ENCODE measurements around the gene CDK6.

CDK6 gene

GRCh38 chr7:92843781-92844180, 7.4 kb upstream of the CDK6 start:
- no peak for DNase-seq

DNA sequence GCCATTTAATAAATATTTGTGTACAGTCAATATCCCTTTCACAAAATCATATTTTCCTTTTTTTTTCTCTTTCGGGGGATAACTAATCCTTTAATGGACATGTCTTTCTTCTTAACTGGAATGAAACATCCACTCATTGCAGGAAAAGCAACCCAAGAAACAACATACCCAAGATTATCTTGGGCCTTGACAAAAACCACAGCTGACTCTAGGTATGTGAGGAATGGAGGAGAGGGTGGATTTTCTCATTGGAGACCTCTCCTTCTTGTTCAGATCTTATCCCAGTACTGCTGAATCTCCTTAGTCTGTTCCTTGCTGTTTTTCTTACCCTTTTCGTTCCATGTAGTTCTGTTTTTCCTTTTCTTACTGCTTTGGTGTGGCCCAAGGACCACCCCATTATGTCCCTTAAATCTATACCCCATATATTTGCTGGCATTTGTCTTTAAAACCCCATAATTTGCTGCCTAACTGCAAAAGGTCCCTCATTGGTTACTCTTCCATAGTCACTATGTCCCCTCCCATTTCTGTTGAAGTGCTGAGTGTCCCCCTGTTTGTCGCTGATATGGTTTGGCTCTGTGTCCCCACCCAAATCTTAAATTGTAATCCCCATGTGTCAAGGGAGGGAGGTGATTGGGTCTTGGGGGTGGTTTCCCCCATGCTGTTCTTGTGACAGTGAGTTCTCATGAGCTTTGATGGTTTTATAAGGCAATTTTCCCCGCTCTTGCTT, 6.8 kb upstream of the CDK6 start:
- DNase-seq, result no peak

DNA sequence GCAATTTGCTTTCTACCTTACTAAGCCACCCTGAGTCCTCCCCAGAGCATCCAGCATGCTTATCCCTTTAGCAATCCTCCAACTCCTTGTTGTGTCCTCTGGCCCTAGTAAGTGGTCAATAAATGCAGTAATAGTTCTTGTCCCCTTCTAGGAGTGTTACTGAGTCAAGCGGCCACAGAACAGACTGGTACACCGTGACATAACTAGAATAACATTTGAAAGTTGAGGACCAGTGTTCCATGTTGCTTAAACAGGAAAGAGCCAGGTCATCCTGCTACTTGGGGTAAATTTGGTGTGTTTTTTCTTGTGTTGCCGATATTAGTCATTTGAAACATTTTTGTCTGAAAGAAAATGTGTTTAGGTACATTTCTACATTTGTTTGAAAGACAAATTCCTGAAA, 4.8 kb upstream of the CDK6 start:
- no peak for DNase-seq

GRCh38 chr7:92840316-92840715, 3.9 kb upstream of the CDK6 start:
- no peak for DNase-seq

- no peak for DNase-seq
Measured at GRCh38 chr7:92839901-92840300, 3.5 kb upstream of the CDK6 start.

DNA sequence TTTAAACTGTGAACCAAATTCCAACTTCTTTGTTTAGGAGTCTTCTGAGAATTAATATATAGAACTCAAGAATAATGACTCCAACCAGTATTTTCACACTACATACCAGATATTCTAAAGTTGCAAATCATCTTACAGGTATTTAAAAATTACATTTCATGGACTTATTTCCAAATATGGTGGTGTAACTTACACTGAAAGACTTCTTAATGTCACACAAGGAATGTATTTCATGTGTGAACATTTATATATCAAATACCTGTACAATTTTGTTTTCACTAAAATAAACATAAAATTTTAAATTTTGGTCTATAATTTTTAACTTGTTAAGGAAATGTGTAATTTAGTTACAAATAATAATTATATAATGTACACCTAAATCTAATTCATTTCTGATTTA, 2.6 kb upstream of the CDK6 start:
- no peak for DNase-seq

- peak; percentile 26 for DNase-seq
Measured at GRCh38 chr7:92837000-92837749, 802 bp upstream of the CDK6 start.

DNA sequence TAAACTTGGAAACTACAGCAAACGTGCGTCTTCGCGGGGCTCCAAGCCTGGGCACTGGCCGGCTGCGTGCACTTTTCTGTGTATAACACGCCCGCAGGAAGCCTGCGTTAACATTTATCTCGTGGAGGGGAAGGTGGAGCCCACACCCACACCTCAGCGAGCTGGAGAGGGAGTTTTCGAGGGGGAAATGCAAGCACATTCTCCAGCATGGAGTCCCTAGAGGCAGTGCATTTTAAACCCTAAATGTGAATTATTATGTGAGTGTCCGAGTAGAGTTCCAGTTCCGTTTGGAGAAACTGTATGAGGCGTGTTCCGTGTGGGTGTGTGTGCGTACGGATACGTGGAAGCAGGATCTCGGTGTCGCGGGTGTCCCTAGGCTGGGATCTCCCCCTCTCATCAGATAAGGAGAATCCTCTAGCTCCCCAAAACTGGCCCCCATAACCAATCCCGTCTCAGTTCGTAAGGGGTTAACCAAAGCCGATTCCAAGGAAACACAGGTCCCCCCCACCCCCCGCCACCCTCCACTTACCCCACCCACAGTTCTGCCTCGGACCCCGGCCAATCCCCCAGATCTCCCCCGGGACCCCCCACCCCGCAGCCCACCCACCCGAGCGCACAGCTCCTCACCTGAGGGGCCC, 403 bp downstream of the CDK6 start:
- peak; percentile 46 for DNase-seq

- DNase-seq, result peak; percentile 52
Measured at GRCh38 chr7:92835261-92835850, 1.0 kb downstream of the CDK6 start.

GRCh38 chr7:92834507-92835260, 1.7 kb downstream of the CDK6 start:
- DNase-seq, result peak; percentile 17

- DNase-seq, result peak; percentile 82
Measured at GRCh38 chr7:92833766-92834506, 2.4 kb downstream of the CDK6 start.

- DNase-seq, result peak; percentile 85
Measured at GRCh38 chr7:92833024-92833765, 3.2 kb downstream of the CDK6 start.

DNA sequence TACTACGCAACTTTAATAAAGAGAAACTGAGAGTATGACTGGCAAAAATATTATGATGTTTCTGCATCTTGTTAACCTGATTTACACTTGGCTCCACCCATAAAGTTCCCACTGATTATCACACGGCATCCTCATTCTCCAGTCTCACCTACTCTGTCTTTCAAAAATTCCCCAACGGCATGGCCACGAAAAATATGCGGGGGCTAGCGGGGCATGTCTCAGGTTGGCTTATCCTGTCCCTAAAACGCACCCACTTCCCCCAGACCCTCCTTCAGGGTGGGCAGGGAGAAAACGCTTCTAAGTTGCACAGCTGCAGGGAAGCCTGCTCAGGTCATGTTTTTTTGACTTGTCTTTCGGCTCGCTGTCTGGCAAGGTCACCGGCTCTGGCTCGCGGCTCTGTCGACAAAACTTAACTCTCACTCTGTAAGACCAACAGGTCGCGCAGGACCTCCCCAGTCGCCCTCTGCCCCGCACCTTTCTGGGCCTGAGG, 3.8 kb downstream of the CDK6 start:
- peak; percentile 43 for DNase-seq

DNA sequence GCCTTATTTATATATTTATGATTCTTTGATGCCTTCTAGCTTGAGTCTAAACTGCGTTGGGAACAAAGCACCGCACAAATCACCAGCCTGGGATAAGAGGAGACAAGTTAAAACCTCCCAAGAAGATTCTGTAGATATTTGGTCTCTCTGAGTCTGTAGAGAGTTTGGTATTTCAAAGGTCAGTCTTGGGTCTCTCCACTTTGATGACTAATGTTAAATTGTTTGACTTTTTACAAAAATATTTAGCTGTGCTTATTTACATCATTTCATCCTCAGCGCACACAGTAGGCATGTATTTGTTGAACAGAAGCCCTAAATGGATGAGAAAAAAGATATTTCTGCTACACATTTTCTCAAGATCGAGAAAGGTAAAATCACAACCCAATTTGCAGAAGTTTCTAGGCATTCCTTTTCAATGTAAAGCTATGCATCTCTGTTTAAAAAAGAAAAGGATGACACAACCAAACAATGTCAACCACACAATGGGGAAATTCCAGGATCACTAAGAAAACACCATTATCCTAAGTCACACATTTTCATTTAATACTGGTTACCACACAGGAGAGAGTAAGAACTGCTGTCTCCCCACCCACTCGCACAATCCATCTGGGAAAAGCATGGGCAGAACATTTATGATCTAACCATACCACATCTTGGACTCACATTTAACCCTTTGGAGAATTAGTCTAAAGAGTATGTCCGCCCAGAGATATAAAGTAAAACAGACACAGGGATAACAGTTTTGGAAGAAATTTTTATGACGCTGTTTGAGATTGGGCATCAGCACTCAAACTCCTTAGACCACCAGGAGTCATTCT, 4.4 kb downstream of the CDK6 start:
- no peak for DNase-seq

DNA sequence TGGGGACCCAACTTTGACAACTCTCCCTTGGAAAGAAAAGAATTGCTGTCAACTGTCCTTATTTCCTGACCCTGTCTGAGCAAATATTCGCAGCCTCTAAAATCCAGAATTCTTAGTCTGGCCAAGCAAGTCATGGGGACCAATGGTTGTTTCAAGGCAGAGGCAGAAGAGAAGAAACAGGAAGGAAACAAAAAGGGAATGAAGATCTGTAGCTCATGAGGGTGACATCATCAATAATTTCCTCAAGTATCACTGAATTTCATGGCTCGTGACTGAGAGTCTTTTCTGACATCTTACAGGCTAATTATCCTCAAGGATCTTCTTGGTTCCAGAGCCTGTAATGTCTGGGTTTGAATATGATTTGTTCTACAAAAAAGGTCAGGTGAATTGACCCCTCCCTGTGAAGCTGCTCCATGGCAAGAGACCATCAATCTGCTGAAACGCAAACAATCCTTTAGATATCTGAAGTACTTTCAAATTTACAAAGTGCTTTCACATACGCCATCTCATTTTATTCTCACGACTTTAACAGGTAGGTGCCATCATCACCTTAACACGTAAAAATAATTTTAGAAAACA, 5.8 kb downstream of the CDK6 start:
- DNase-seq, result no peak

DNA sequence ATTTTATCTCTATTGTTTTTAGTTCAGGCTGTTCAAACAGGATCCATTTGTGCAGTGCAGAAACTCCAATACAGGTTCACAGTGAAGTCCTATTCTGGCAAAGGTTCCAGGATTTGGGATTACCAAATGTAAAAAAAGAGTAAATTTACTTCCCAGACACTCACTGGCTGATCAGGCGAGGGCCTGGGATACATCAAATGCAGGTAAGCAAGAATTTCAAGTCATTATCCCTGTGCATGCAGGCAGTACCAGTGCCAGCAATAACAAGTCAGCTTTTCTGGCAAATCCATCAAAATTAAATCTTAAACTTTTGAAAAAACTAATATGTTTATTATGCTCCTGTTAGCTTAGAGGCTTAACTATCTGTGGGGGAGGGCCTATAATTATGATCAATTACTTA, 6.3 kb downstream of the CDK6 start:
- no peak for DNase-seq

DNA sequence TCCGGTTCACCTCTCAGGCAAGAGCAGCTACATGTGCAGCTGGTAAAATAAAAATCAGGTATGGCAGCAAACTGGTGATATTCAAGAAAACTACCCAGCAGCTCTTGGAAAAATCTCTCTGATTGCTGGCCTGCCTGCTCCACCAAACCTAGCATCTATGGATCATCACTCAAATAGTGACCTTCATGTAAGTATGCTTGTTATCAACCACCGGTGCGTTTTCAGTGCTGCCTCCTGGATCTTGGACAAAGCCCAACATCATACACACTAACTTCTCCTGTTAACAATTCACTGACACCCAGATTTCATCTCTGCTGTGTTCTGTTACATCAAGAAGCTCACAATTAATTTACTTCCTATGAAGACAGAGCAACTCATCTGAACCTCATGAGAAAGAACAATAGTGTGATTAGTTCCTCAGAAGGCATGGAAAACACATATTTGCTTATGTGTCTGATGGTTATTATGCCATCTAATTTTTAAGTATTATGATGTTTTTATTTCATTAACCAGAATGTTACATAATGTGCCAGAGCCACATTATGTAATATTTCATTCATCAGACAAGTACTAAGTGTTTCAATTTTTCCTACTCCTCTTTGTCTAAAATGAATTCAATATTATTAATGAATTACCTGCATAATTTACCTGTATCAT, 8.8 kb downstream of the CDK6 start:
- no peak for DNase-seq

- no peak for DNase-seq
Measured at GRCh38 chr7:92826258-92826938, 10.0 kb downstream of the CDK6 start.
